Fibroblast of lung (primary cell): ENCODE measurements around the gene SUFU. TPM values are rescaled to one million over a fixed set of nuclear protein-coding genes. Genes with fewer than 3 reads are reported as not detected.

ENCODE experiments used
- DNase-seq, 2 donors: peaks; one replicate each; pipeline versions ENCODE4 v3.0.0 to v3.0.0-alpha.2; 2010; ENCODE audit warnings: low read depth in 2 of 2
- H2AFZ ChIP-seq: 2 replicates; pipeline ENCODE4 v1.5.1; 2012; ENCODE audit warnings: low read length, control low read depth, inconsistent platforms
- H3K27ac ChIP-seq: 2 replicates; pipeline ENCODE4 v1.5.1; 2011; ENCODE audit warnings: low read length, control low read depth; ENCODE audit not compliant: insufficient read depth
- H3K27me3 ChIP-seq: 2 replicates; pipeline ENCODE4 v1.5.1; 2011; ENCODE audit warnings: mild to moderate bottlenecking, low read length; ENCODE audit not compliant: control insufficient read depth, insufficient read depth
- H3K36me3 ChIP-seq: 2 replicates; pipeline ENCODE4 v1.5.1; 2011; ENCODE audit warnings: low read length; ENCODE audit not compliant: control insufficient read depth, insufficient read depth
- H3K4me1 ChIP-seq: 2 replicates; pipeline ENCODE4 v1.5.1; 2011; ENCODE audit warnings: low read length; ENCODE audit not compliant: control insufficient read depth, insufficient read depth; ENCODE audit errors: extremely low read depth
- H3K4me2 ChIP-seq: 2 replicates; pipeline ENCODE4 v1.5.1; 2011; ENCODE audit warnings: low read length, control low read depth; ENCODE audit not compliant: insufficient read depth; ENCODE audit errors: extremely low read depth
- H3K4me3 ChIP-seq, 4 experiments: fragments of 200-600 bp in 1 of 4; sonication (generic) in 1 of 4; replicated peaks in 1 of 4; 2 replicates each; pipeline ENCODE4 v1.5.1; 2011 to 2016; ENCODE audit warnings: low read length in 4 of 4, low read depth in 3 of 4, mild to moderate bottlenecking in 3 of 4, control low read depth in 2 of 4, inconsistent platforms in 1 of 4, mixed read lengths in 1 of 4; ENCODE audit not compliant: insufficient read depth in 1 of 4; ENCODE audit errors: control extremely low read depth in 1 of 4
- H3K79me2 ChIP-seq: 2 replicates; pipeline ENCODE4 v1.5.1; 2012; ENCODE audit warnings: mild to moderate bottlenecking, low read length, inconsistent platforms; ENCODE audit not compliant: control insufficient read depth, insufficient read depth
- H3K9ac ChIP-seq: 2 replicates; pipeline ENCODE4 v1.5.1; 2011; ENCODE audit warnings: mild to moderate bottlenecking, low read length, control low read depth; ENCODE audit not compliant: insufficient read depth
- H3K9me3 ChIP-seq: 2 replicates; pipeline ENCODE4 v1.5.1; 2012; ENCODE audit warnings: low read depth, low read length; ENCODE audit not compliant: control insufficient read depth, insufficient read depth
- H4K20me1 ChIP-seq: 2 replicates; pipeline ENCODE4 v1.5.1; 2011; ENCODE audit warnings: low read length; ENCODE audit not compliant: control insufficient read depth, insufficient read depth; ENCODE audit errors: extremely low read depth
- CTCF ChIP-seq, 2 donors: IDR thresholded peaks in 1 of 2; conservative IDR thresholded peaks in 1 of 2; 1 replicate in 1 of 2; 2 replicates in 1 of 2; pipeline ENCODE4 v1.5.1; 2011 to 2012; ENCODE audit warnings: low read length in 2 of 2, control low read depth in 1 of 2, inconsistent platforms in 1 of 2, low read depth in 1 of 2, mild to moderate bottlenecking in 1 of 2
- EZH2 ChIP-seq: IDR thresholded peaks from 2 replicates; pipeline ENCODE4 v1.5.1; 2012; ENCODE audit warnings: low read length, control low read depth, mild to moderate bottlenecking; ENCODE audit errors: missing control alignments
- polyA plus RNA-seq, 2 donors: library from polyadenylated mRNA; depleted of rRNA in 1 of 2; stranded (reverse) in 1 of 2; unstranded in 1 of 2; fragments of >200 nt; gene quantifications; 2 replicates each; pipeline ENCODE4 v1.2.1, GENCODE V29; 2011 to 2012; ENCODE audit warnings: missing spikeins in 1 of 2
- total RNA-seq: library from RNA; depleted of rRNA; stranded (reverse); fragments of >200 nt; gene quantifications from 2 replicates; pipeline ENCODE4 v1.2.1, GENCODE V29; 2014

The SUFU gene
- total and polyA plus RNA-seq, 2 donors (not counting 1 experiment from before 2014, with no cell fraction given) = 4.3 to 5.6 TPM

GRCh38 chr10:102657984-102658724 lies 154.4 kb downstream of the SUFU start:
- H3K9ac ChIP-seq = no peak overlapping the region
- H3K27me3 ChIP-seq = no peaks in the 10 kb centered on the region
- H3K4me1 ChIP-seq = peaks cover 16% of the 10 kb centered on the region
- peaks cover 22% of the 10 kb centered on the region for H3K36me3 ChIP-seq
- H3K4me3 ChIP-seq = no peak overlapping the region
- no peaks in the 10 kb centered on the region for H3K9me3 ChIP-seq
- TF ChIP-seq EZH2 (no peak), CTCF (conservative IDR thresholded peaks at IDR 0.05 in 1 of 2, IDR thresholded peaks at IDR 0.05 in 1 of 2; ENCODE audit: low read depth in 1 of 2, low read length in 2 of 2) (no peak)
- H4K20me1 ChIP-seq = no peaks in the 10 kb centered on the region
- H2AFZ ChIP-seq = no peak overlapping the region
- H3K27ac ChIP-seq = no peak overlapping the region
- peak in 1 of 2 donors; percentile 45 for DNase-seq
- H3K4me2 ChIP-seq = no peak overlapping the region
- H3K79me2 ChIP-seq = peaks cover 21% of the 10 kb centered on the region

GRCh38 chr10:102658802-102659201 lies 155.0 kb downstream of the SUFU start:
- Histone ChIP-seq H3K27me3 (no peaks in the 10 kb centered on the region), H3K36me3 (peaks cover 20% of the 10 kb centered on the region), H3K4me3 (no peak overlapping the region), H3K4me2 (no peak overlapping the region), H3K9ac (no peak overlapping the region), H3K9me3 (no peaks in the 10 kb centered on the region), H3K4me1 (peaks cover 16% of the 10 kb centered on the region), H3K79me2 (peaks cover 14% of the 10 kb centered on the region), H4K20me1 (no peaks in the 10 kb centered on the region), H3K27ac (no peak overlapping the region), H2AFZ (no peak overlapping the region)
- DNase-seq = no peak
- no peak for TF ChIP-seq CTCF (conservative IDR thresholded peaks at IDR 0.05 in 1 of 2, IDR thresholded peaks at IDR 0.05 in 1 of 2; ENCODE audit: low read depth in 1 of 2, low read length in 2 of 2)
- no peak for TF ChIP-seq EZH2

GRCh38 chr10:102660888-102661657 lies 157.3 kb downstream of the SUFU start:
- Histone ChIP-seq H3K4me1 (peaks cover 19% of the 10 kb centered on the region), H3K27ac (peak overlapping the region; percentile 41), H2AFZ (no peak overlapping the region), H3K79me2 (no peaks in the 10 kb centered on the region), H3K4me2 (peak overlapping the region; percentile 23), H3K4me3 (peak overlapping the region in 1 of 4 experiments; percentile 4), H4K20me1 (no peaks in the 10 kb centered on the region), H3K9me3 (no peaks in the 10 kb centered on the region), H3K36me3 (peaks cover 13% of the 10 kb centered on the region), H3K9ac (peak overlapping the region; percentile 37), H3K27me3 (no peaks in the 10 kb centered on the region)
- TF ChIP-seq CTCF (conservative IDR thresholded peaks at IDR 0.05 in 1 of 2, IDR thresholded peaks at IDR 0.05 in 1 of 2; ENCODE audit: low read depth in 1 of 2, low read length in 2 of 2) (no peak), EZH2 (no peak)
- peak; percentile 62 to 84 for DNase-seq
